Prostate gland (tissue), 2 donors: ENCODE measurements around the gene NKD2. TPM values are rescaled to one million over a fixed set of nuclear protein-coding genes. Genes with fewer than 3 reads are reported as not detected.

ENCODE experiments used
- DNase-seq: peaks from one replicate; pipeline ENCODE4 v3.0.0-alpha.2; 2019; ENCODE audit warnings: low spot score
- H3K27ac ChIP-seq, 2 donors: fragments of 200-600 bp; sonication (generic); 2 replicates each; pipeline ENCODE4 v1.5.1; 2017 to 2019
- H3K27me3 ChIP-seq: fragments of 200-600 bp; sonication (generic); replicated peaks from 2 replicates; pipeline ENCODE4 v1.5.1; 2019; ENCODE audit not compliant: insufficient read depth
- H3K36me3 ChIP-seq, 2 donors: fragments of 200-600 bp; sonication (generic); 1 replicate in 1 of 2; 2 replicates in 1 of 2; pipeline versions ENCODE4 v1.5.1 to v1.8.1; 2017 to 2019
- H3K4me1 ChIP-seq: fragments of 200-600 bp; sonication (generic); replicated peaks from 2 replicates; pipeline ENCODE4 v1.5.1; 2019
- H3K4me3 ChIP-seq, 2 donors: fragments of 200-600 bp; sonication (generic); 2 replicates each; pipeline ENCODE4 v1.5.1; 2017 to 2019
- H3K9me3 ChIP-seq: fragments of 200-600 bp; sonication (generic); 2 replicates; pipeline ENCODE4 v1.5.1; 2017
- CTCF ChIP-seq, 4 experiments: fragments of 200-600 bp in 2 of 4; fragments of 450-650 bp in 2 of 4; sonication (generic) in 2 of 4; IDR thresholded peaks; 1 replicate in 3 of 4; 2 replicates in 1 of 4; pipeline ENCODE4 v1.5.1; 2016 to 2019; ENCODE audit warnings: antibody characterized with exemption in 4 of 4, mild to moderate bottlenecking in 2 of 4, moderate library complexity in 2 of 4
- POLR2A ChIP-seq: fragments of 450-650 bp; IDR thresholded peaks from one replicate; pipeline ENCODE4 v1.6.1; 2016; ENCODE audit warnings: antibody characterized with exemption, mild to moderate bottlenecking
- POLR2AphosphoS5 ChIP-seq: sonication (generic); formaldehyde crosslinking; IDR thresholded peaks from one replicate; pipeline ENCODE4 v1.6.1; 2017; ENCODE audit warnings: antibody characterized with exemption
- WGBS: methylation state at CpG from one replicate; pipeline ENCODE4 v1.1.5; 2018; 5-methylcytosine and 5-hydroxymethylcytosine counted together
- intact Hi-C: fragments of 100-400 bp; cut with DNase I; formaldehyde crosslinking; loops from one replicate; pipeline ENCODE4 v1.14.2; 2022
- total RNA-seq, 2 donors: library from RNA; depleted of rRNA; stranded (reverse); fragments of >200 nt; gene quantifications; one replicate each; pipeline ENCODE4 v1.1.0, GENCODE V29; 2016

Gene NKD2
- total RNA-seq, 2 donors from 2014 or later: 2.9 to 22.1 TPM

DNA sequence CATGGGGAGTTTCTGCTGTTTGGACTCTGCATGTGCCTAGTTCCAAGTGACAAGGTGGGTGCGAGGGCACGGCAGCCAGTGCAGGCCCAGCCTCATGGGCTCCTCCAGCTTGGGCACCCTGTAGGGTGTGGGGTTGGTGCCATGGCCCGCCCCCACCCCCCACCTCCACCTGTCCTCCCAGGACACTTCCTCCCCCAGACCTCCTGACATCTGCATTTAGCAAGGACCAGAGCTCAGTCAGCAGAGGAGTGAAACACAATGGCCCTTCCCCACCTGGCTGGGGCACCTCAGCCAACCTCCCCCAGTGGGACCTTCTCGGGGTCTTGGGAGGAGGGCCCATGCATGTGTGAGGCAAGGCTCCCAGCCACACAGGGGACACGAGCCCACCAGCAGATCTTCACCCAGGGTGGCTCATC, 1.9 kb upstream of the NKD2 start:
- intact Hi-C loops: loop anchor here (5.0 kb wide), 1 partner anchor 131 kb away; no protein-coding TSS in a partner anchor
- Histone ChIP-seq H3K27me3 (no peaks in the 10 kb centered on the region), H3K9me3 (no peaks in the 10 kb centered on the region), H3K36me3 (no peaks in the 10 kb centered on the region), H3K4me3 (no peak overlapping the region), H3K4me1 (peaks cover 9% of the 10 kb centered on the region), H3K27ac (no peak overlapping the region)
- TF ChIP-seq POLR2A (no peak), POLR2AphosphoS5 (no peak), CTCF (IDR thresholded peaks at IDR 0.05) (no peak)
- WGBS: 96% methylated on average over 5 of the region's 5 CpGs
- no peak for DNase-seq

DNA sequence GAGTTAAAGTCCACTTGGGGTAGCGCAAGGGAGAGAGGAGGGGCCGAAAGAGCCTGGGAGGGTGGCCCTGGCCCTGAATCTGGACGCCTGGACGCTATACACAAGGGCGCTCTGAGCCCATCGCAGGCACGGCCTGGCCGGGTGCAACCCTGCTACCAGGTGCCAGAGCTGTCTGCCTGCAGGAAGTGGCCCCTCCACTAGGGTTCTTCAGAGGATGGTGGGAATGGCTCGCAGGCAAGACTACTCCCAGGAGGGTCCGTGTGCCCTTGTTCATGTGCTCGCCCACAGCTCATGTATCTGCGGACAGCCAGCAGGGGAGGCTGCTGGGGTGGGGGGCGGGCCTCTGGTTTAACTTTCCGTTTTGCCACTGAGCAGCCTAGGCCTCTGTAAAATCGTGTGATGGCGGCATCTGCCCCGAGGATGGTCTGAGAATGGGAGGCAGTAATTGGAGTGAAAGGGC, 1.4 kb upstream of the NKD2 start:
- H3K4me1 ChIP-seq: peaks cover 9% of the 10 kb centered on the region
- WGBS: 88% methylated on average over 17 of the region's 17 CpGs
- H3K27me3 ChIP-seq: no peaks in the 10 kb centered on the region

GRCh38 chr5:1007681-1008450, 736 bp upstream of the NKD2 start:
- Histone ChIP-seq H3K27me3 (no peaks in the 10 kb centered on the region), H3K9me3 (no peaks in the 10 kb centered on the region), H3K36me3 (no peaks in the 10 kb centered on the region), H3K4me1 (peaks cover 9% of the 10 kb centered on the region), H3K27ac (no peak overlapping the region), H3K4me3 (no peak overlapping the region)
- WGBS: 83% methylated on average over 17 of the region's 23 CpGs
- TF ChIP-seq POLR2AphosphoS5 (no peak), POLR2A (no peak), CTCF (IDR thresholded peaks at IDR 0.05) (no peak)
- intact Hi-C loops: loop anchor here (5.0 kb wide), 1 partner anchor 129 kb away; no protein-coding TSS in a partner anchor
- DNase-seq: no peak

More for the DNA sequence above, 1.4 kb upstream of the NKD2 start:
- H3K27ac ChIP-seq: no peak overlapping the region
- no peaks in the 10 kb centered on the region for H3K9me3 ChIP-seq
- intact Hi-C loops: loop anchor here (5.0 kb wide), 1 partner anchor 130 kb away; no protein-coding TSS in a partner anchor
- H3K4me3 ChIP-seq: no peak overlapping the region
- no peak for DNase-seq
- H3K36me3 ChIP-seq: no peaks in the 10 kb centered on the region
- TF ChIP-seq CTCF (IDR thresholded peaks at IDR 0.05) (no peak), POLR2AphosphoS5 (no peak), POLR2A (no peak)

DNA sequence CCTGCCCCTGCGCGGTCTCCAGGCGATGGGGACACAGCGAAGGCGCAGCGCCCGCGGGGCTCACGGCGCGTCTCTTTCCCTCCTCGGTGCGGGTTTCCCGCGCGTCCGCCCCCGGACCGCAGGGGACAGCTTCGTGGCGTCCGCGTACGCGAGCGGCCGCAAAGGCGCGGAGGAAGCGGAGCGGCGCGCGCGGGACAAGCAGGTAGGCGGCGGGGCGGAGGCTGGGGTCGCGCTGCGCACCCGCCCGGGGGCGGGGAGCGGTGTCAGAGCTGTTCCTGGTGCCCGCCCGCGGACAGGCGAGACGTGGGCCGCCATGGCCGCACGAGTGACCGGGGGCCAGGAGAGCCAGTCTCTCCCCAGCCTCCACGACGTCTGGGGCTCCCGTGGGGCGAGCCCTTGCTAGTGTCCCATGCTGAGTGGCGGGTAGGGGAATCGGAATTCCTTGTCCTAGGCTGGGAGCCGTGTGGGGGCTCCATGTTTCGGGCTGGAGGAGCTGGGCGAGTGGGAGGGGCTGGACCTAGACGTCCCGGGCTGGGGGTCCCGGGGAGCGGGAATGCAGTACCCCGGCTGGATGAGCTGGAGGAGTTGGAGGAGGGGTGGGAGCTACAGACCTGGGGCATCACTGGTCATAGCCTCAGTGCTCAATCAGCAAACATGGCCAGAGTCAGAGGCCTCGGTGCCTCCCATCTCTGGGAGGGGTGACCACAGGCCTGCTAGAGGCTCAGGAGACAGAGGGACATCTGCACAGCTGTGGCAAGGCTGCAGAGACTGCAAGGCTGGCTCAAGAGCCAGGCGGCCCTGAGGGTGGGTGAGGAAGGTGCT, 968 bp downstream of the NKD2 start:
- no peak overlapping the region for H3K27ac ChIP-seq

More for the DNA sequence above, 968 bp downstream of the NKD2 start:
- peaks cover 9% of the 10 kb centered on the region for H3K4me1 ChIP-seq
- no peaks in the 10 kb centered on the region for H3K36me3 ChIP-seq
- no peaks in the 10 kb centered on the region for H3K9me3 ChIP-seq
- intact Hi-C loops: loop anchor here (5.0 kb wide), 1 partner anchor 128 kb away; no protein-coding TSS in a partner anchor
- TF ChIP-seq POLR2AphosphoS5: no peak
- TF ChIP-seq POLR2A: no peak
- TF ChIP-seq CTCF (IDR thresholded peaks at IDR 0.05): no peak
- no peak for DNase-seq
- H3K27me3 ChIP-seq: no peaks in the 10 kb centered on the region
- peak overlapping the region; percentile 39 to 47 for H3K4me3 ChIP-seq
- WGBS: 9% methylated on average over 62 of the region's 70 CpGs
